CD1c-positive myeloid dendritic cell (primary cell): ENCODE data around the gene KPNB1.
A peak's percentile ranks its signal among the peaks of the same experiment; 100 is the strongest.

Experiments
- DNase-seq: peaks from one replicate; pipeline ENCODE4 v3.0.0-alpha.2; 2016; ENCODE audit errors: extremely low spot score

The KPNB1 gene

DNA sequence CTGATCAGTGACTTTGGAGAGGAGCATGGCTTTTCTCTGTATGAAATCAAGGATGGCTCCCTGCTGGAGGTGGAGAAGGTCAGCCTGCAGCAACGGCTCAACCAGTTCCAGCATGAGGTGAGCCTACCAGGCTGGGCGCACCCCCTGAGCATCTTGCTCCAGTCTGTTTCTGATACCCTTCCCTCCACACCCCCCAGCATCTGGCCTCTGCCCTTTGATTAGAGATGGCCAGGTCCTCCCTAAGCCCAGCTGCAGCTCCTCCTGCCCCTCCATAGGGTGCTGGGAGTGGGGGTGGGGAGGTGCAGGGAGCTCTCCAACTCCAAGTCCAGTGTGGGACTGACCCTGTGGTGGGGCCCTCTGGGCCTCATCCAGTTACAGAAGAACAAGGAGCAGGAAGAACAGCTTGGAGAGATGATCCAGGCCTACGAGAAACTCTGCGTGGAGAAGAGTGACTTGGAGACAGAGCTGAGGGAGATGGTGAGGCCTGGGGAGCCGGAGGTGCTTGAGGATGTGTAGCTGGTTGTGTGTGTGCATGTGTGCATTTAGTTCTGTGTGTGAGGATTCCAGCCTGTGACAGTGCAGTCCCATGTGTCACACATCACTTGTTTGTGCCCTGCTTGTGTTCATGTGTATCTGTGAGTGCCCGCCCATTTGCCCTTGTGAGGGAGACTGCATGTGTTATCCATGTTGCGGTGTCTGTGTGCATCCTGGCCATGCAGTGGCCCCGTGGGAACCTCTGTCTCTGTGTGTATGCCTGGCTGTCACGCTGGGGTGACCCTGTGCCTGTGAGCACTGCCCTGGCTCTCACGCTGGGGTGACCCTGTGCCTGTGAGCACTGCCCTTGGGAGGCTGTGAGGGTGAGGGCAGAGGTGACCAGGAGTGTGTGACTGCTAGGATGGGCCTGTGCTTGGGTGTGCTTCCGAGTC, 47.3 kb downstream of the KPNB1 start:
- DNase-seq: no peak

DNA sequence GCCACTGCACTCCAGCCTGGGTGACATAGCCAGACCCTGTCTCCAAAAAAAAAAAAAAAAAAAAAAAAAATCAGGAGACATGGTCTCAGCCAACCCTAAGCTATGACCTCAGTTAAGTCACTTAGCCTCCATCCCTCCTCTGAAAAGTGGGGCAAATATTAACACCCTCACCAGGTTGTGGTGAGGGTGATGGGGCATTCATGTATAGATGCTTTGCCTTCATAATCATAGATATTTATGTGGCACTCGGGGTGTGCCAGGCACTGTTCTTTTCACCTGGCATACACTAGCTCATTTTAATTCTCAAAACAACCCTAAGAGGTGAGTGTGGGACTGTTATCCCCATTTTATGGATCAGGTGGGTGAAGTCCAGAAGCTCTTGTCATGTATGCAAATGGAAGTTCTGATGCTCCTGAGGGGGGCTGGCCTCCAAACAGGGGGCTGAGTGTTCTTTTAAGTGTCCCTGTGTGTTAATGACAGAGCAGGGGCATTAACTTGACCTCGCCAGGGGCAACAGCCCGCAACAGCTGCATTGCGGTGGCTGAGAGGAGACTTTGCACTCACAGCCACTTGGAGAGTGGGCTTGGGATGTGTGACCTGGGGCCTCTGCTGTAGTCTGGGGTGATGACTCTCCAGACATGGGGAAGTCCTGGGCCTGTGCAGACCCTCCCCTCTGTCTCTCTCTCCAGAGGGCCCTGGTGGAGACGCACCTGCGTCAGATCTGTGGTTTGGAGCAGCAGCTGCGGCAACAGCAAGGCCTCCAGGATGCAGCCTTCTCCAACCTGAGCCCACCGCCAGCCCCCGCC, 48.4 kb downstream of the KPNB1 start:
- DNase-seq: no peak

DNA sequence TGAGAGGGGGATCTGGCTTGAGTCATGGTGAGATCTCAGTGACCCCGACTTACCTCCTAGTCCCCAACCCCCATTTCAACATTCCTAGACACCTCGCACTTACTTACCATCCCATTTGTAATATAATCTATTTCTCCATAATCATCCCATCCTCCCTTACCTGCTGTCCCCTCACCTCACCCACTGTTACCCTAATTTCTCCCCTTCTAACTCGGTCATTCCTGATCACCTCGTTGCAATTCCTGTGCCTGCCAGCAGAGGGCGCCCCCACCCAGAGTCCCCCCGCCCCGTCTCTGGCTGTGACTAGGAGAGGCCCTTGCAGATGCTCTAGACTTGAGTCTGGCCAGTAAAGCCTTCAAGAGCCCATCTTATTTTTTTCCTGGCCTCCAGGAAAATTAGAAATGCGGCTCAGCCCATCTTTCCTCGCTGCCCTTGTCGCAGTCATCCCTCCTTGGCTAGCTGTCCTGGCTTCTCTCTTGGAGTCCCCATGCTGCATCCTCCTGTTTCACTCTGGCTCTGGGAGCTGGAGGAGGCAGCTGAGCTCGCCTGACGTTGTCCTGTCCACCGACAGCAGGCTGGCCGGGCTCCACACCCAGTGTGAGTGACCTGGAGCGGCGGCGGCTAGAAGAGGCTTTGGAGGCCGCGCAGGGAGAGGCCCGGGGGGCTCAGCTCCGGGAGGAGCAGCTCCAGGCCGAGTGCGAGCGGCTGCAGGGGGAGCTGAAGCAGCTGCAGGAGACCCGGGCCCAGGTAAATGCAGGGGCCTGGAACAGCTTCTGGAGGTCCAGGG, 49.2 kb downstream of the KPNB1 start:
- DNase-seq: peak; percentile 74

DNA sequence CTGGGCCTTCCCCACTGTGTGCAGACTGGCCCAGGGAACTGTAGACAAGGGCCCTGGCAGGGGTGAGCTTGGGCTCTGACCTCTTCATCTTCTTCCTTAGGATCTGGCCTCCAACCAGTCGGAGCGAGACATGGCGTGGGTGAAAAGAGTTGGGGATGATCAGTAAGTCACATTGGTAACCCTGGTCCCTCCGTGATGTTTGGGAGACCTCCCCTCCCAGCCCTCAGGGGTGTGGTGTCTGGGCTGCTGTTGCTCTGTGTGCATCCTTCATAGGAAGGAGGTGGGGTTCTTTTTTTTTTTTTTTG, 49.8 kb downstream of the KPNB1 start:
- no peak for DNase-seq

GRCh38 chr17:47700471-47701449, 51.0 kb downstream of the KPNB1 start:
- no peak for DNase-seq

DNA sequence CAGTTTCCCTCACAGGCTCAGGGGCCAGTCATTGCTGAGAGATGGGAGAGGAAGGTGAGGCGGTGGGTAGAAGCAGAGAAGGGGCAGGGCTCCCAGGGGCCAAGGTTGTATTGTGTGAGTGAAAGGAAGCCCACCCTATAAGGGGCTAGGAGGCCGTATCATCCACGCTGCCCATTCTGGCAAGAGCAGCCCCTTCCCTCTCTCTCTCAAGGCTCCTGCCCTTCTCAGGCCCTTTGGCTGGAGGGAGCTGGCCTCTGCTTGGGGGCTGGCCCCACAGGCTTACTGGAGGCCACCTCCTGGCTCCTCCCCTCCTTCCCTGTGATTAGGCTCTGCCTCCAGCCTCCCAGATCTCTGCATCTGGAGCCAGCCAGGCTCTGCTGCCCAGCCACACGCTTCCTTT, 51.9 kb downstream of the KPNB1 start:
- DNase-seq: no peak

GRCh38 chr17:47702391-47702995, 52.8 kb downstream of the KPNB1 start:
- DNase-seq: no peak

- peak; percentile 37 for DNase-seq
Measured at GRCh38 chr17:47703191-47703591, 53.5 kb downstream of the KPNB1 start.

- DNase-seq: no peak
Measured at GRCh38 chr17:47703671-47704070, 54.0 kb downstream of the KPNB1 start.

- DNase-seq: peak; percentile 49
Measured at GRCh38 chr17:47704116-47704515, 54.4 kb downstream of the KPNB1 start.

DNA sequence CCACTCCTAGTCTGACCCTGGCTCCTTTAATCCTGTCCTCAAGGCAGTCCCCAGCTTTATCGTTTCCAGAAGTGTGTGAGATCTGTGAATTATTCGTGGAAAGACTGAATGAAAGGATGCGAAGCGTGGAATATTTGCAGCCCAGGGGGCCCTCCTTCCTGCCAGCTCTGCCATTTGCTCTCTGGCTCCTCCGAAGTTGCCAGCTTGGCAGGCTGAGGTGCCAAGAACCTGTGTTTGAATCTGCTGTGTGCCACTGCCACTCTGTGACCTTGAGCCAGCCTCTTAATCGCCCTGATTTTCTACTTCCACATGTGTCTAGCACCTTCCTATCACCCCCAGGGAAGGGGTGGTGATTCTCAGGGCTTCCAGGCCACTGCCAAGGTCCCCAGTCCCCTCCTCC, 55.0 kb downstream of the KPNB1 start:
- no peak for DNase-seq

- DNase-seq: no peak
Measured at GRCh38 chr17:47705536-47706530, 56.1 kb downstream of the KPNB1 start.

GRCh38 chr17:47707056-47707804, 57.5 kb downstream of the KPNB1 start:
- no peak for DNase-seq

GRCh38 chr17:47707884-47708283, 58.2 kb downstream of the KPNB1 start:
- no peak for DNase-seq

- DNase-seq: no peak
Measured at GRCh38 chr17:47708312-47708863, 58.7 kb downstream of the KPNB1 start.

DNA sequence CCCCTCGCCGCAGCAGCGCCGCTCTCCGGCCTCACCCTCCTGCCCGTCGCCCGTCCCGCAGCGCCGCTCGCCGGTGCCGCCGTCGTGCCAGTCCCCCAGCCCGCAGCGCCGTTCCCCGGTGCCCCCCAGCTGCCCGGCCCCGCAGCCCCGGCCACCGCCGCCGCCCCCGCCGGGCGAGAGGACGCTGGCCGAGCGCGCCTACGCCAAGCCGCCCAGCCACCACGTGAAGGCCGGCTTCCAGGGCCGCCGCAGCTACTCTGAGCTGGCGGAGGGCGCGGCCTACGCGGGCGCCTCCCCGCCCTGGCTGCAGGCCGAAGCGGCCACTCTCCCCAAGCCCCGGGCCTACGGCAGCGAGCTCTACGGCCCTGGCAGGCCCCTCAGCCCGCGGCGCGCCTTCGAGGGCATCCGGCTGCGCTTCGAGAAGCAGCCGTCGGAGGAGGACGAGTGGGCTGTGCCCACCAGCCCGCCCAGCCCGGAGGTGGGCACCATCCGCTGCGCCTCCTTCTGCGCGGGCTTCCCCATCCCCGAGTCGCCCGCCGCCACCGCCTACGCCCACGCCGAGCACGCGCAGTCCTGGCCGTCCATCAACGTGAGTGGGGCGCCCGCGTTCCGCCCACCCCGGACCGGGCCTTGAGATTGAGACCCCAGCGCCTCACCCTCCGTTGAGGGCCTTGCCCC, 59.3 kb downstream of the KPNB1 start:
- DNase-seq: no peak

DNA sequence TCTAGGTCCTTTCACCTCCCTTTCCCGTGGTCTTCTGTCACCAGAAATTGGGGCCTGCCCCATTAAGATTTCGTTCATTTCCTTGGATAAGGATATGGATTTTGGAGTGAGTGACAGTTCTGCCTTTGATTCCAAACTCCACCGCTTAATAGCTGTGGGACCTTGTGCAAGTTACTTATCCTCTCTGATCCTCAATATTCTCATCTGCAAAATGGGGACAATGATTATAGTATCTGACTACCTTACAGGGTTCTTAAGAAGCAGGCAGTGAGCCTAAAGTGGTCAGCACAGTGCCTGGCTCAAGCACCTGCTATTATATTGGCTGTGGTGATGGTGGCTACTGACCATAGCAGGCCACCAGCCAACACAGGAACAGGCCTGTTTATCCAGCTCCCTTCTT, 59.9 kb downstream of the KPNB1 start:
- DNase-seq: no peak
